Endodermal cell (in vitro differentiated cells): ENCODE measurements around the gene ZNF584. TPM values are rescaled to one million over a fixed set of nuclear protein-coding genes. Genes with fewer than 3 reads are reported as not detected.

ENCODE experiments used
- DNase-seq: peaks from one replicate; pipeline ENCODE4 v3.0.0-alpha.2; 2017
- H3K27ac ChIP-seq: 2 replicates; pipeline ENCODE4 v1.5.1; 2013; ENCODE audit warnings: mild to moderate bottlenecking, low read depth, low read length, moderate library complexity
- H3K27me3 ChIP-seq: 2 replicates; pipeline ENCODE4 v1.6.1; 2013; ENCODE audit warnings: mild to moderate bottlenecking, low read length, moderate library complexity; ENCODE audit not compliant: insufficient read depth, control insufficient read depth, poor library complexity, severe bottlenecking
- H3K36me3 ChIP-seq: 2 replicates; pipeline ENCODE4 v1.7.0; 2013; ENCODE audit warnings: mild to moderate bottlenecking, low read length, moderate library complexity; ENCODE audit not compliant: control insufficient read depth, insufficient read depth
- H3K4me1 ChIP-seq: one replicate; pipeline ENCODE4 v1.7.0; 2013; ENCODE audit warnings: low read length; ENCODE audit not compliant: control insufficient read depth, insufficient read depth
- H3K4me3 ChIP-seq: 2 replicates; pipeline ENCODE4 v1.5.1; 2013; ENCODE audit warnings: mild to moderate bottlenecking, low read length, moderate library complexity
- H3K9ac ChIP-seq: 2 replicates; pipeline ENCODE4 v1.6.1; 2013; ENCODE audit warnings: mild to moderate bottlenecking, low read length, moderate library complexity; ENCODE audit not compliant: poor library complexity, severe bottlenecking; ENCODE audit errors: extremely low read depth
- H3K9me3 ChIP-seq: 2 replicates; pipeline ENCODE4 v1.6.1; 2013; ENCODE audit warnings: mild to moderate bottlenecking, low read length, moderate library complexity; ENCODE audit not compliant: control insufficient read depth
- H3K27ac Mint-ChIP-seq: 2 replicates; pipeline ENCODE4 v1.8.0; 2020; ENCODE audit warnings: mixed read lengths
- H3K27me3 Mint-ChIP-seq: 2 replicates; pipeline ENCODE4 v1.8.0; 2021; ENCODE audit warnings: mild to moderate bottlenecking, mixed read lengths; ENCODE audit not compliant: insufficient read depth
- H3K36me3 Mint-ChIP-seq: 2 replicates; pipeline ENCODE4 v1.8.0; 2020; ENCODE audit warnings: low read depth, mixed read lengths
- H3K4me1 Mint-ChIP-seq: 2 replicates; pipeline ENCODE4 v1.8.0; 2020; ENCODE audit warnings: mixed read lengths
- H3K4me3 Mint-ChIP-seq: 2 replicates; pipeline ENCODE4 v1.8.0; 2020; ENCODE audit warnings: mild to moderate bottlenecking, moderate library complexity, mixed read lengths
- H3K9me3 Mint-ChIP-seq: 2 replicates; pipeline ENCODE4 v1.8.0; 2020; ENCODE audit warnings: mild to moderate bottlenecking, mixed read lengths
- CTCF ChIP-seq: fragments of 200-600 bp; sonication (generic); conservative IDR thresholded peaks from 2 replicates; pipeline ENCODE4 v1.5.0; 2021; ENCODE audit warnings: antibody characterized with exemption, mild to moderate bottlenecking
- WGBS, 2 experiments: methylation state at CpG; one replicate each; pipeline versions ENCODE4 v1.1.5 to v1.1.7; 2013; ENCODE audit warnings: missing lambda C conversion rate in 2 of 2, mixed read lengths in 1 of 2; ENCODE audit not compliant: insufficient coverage in 1 of 2, insufficient read length in 1 of 2; 5-methylcytosine and 5-hydroxymethylcytosine counted together
- total RNA-seq, 2 donors: library from RNA; stranded (reverse); fragmentation: NEBNext Ultra II Directional in 1 of 2; extraction: Animal tissue kit (Norgen Biotek cat#: 25700) in 1 of 2; gene quantifications; 2 replicates in 1 of 2; 3 replicates in 1 of 2; pipeline ENCODE4 v1.2.1, GENCODE V29; 2021

Gene ZNF584
- total RNA-seq, 2 donors from 2014 or later = 10.3 to 14.8 TPM

GRCh38 chr19:58396691-58397532 lies 11.5 kb upstream of the ZNF584 start:
- Mint-ChIP-seq H3K4me3 (no peak overlapping the region), H3K36me3 (peaks cover 26% of the 10 kb centered on the region), H3K27me3 (peaks cover 57% of the 10 kb centered on the region), H3K9me3 (no peaks in the 10 kb centered on the region), H3K27ac (no peak overlapping the region), H3K4me1 (peaks cover 10% of the 10 kb centered on the region)
- H3K27me3 ChIP-seq = no peaks in the 10 kb centered on the region
- H3K36me3 ChIP-seq = peaks cover 31% of the 10 kb centered on the region
- peak; percentile 65 for DNase-seq
- H3K4me1 ChIP-seq = peaks cover 6% of the 10 kb centered on the region
- H3K4me3 ChIP-seq = no peak overlapping the region
- no peak overlapping the region for H3K9ac ChIP-seq
- H3K9me3 ChIP-seq = no peaks in the 10 kb centered on the region
- 90 to 91% methylated on average over 29 to 58 of the region's 58 CpGs for WGBS, 2 experiments
- no peak overlapping the region for H3K27ac ChIP-seq
- no peak for TF ChIP-seq CTCF

GRCh38 chr19:58397533-58398037 lies 10.9 kb upstream of the ZNF584 start:
- Mint-ChIP-seq H3K4me3 (no peak overlapping the region), H3K4me1 (peaks cover 10% of the 10 kb centered on the region), H3K27ac (no peak overlapping the region), H3K36me3 (peaks cover 23% of the 10 kb centered on the region), H3K9me3 (no peaks in the 10 kb centered on the region), H3K27me3 (peaks cover 57% of the 10 kb centered on the region)
- H3K4me1 ChIP-seq = peaks cover 6% of the 10 kb centered on the region
- no peak for TF ChIP-seq CTCF
- no peaks in the 10 kb centered on the region for H3K9me3 ChIP-seq
- H3K27me3 ChIP-seq = no peaks in the 10 kb centered on the region
- peaks cover 26% of the 10 kb centered on the region for H3K36me3 ChIP-seq
- H3K4me3 ChIP-seq = no peak overlapping the region
- H3K27ac ChIP-seq = no peak overlapping the region
- 83 to 88% methylated on average over 4 to 7 of the region's 7 CpGs for WGBS, 2 experiments
- peak; percentile 55 for DNase-seq
- H3K9ac ChIP-seq = no peak overlapping the region

- Mint-ChIP-seq H3K27ac (no peak overlapping the region), H3K9me3 (no peaks in the 10 kb centered on the region), H3K4me1 (peaks cover 10% of the 10 kb centered on the region), H3K36me3 (peaks cover 19% of the 10 kb centered on the region), H3K27me3 (peaks cover 57% of the 10 kb centered on the region), H3K4me3 (no peak overlapping the region)
- H3K36me3 ChIP-seq = peaks cover 21% of the 10 kb centered on the region
- no peak for DNase-seq
- no peak overlapping the region for H3K27ac ChIP-seq
- H3K9me3 ChIP-seq = no peaks in the 10 kb centered on the region
- H3K27me3 ChIP-seq = no peaks in the 10 kb centered on the region
- 80 to 89% methylated on average over 3 to 4 of the region's 4 CpGs for WGBS, 2 experiments
- no peak for TF ChIP-seq CTCF
- no peak overlapping the region for H3K9ac ChIP-seq
- H3K4me1 ChIP-seq = peaks cover 6% of the 10 kb centered on the region
- H3K4me3 ChIP-seq = no peak overlapping the region
Measured at GRCh38 chr19:58398087-58398486, 10.4 kb upstream of the ZNF584 start.
